HCT116 (cell line): ENCODE results near the gene PLA2G2E. TPM values are rescaled to one million over a fixed set of nuclear protein-coding genes. Genes with fewer than 3 reads are reported as not detected.

Source experiments
- ATAC-seq: fragments of 200-7000 bp; cut with Tn5 transposase; 2 replicates; pipeline ENCODE4 v1.9.1; 2020; ENCODE audit warnings: mild to moderate bottlenecking, moderate library complexity
- BruUV-seq: library from RNA; stranded (reverse); fragments of 400-500 nt; replicated peaks from 2 replicates; lab custom pipeline; 2021; lab: Mats Ljungman, UMichigan
- CTCF ChIA-PET: fragments of 300-600 bp; sonication (Branson Sonifier 250); formaldehyde crosslinking; loops from one replicate; lab custom pipeline; 2021; ENCODE audit warnings: antibody characterized with exemption; lab: Charles Lee
- POLR2A ChIA-PET: fragments of 300-600, 350-600 bp; sonication (Branson Sonifier 250); formaldehyde crosslinking; loops from one replicate; lab custom pipeline; 2021; ENCODE audit warnings: antibody characterized with exemption; lab: Charles Lee
- RAD21 ChIA-PET, 2 experiments: fragments of 300-600 bp; sonication (Branson Sonifier 250); formaldehyde crosslinking; loops; one replicate each; lab custom pipeline; 2023; ENCODE audit warnings: low total read pairs in 2 of 2; ENCODE audit not compliant: uncharacterized antibody in 2 of 2, unreplicated experiment in 2 of 2, low non-redundant PET in 1 of 2; lab: Charles Lee
- DNase-seq: peaks from one replicate; pipeline ENCODE4 v3.0.0-alpha.2; 2010; ENCODE audit warnings: low read depth, low spot score
- H2AFZ ChIP-seq: fragments of 200-600 bp; shearing (Covaris generic), sonication (generic); 2 replicates; pipeline ENCODE4 v1.6.1; 2017; ENCODE audit warnings: low read depth, mixed run types, mixed read lengths, antibody characterized with exemption, low read length; ENCODE audit not compliant: poor library complexity, severe bottlenecking
- H3K27ac ChIP-seq: 2 replicates; pipeline ENCODE4 v1.5.1; 2012; ENCODE audit warnings: low read depth, low read length
- H3K27me3 ChIP-seq: fragments of 200-600 bp; sonication (generic); 2 replicates; pipeline ENCODE4 v1.6.1; 2016; ENCODE audit warnings: mixed run types, low read length, mixed read lengths; ENCODE audit not compliant: insufficient read depth
- H3K36me3 ChIP-seq, 2 experiments: fragments of 200-500 bp in 1 of 2; fragments of 200-600 bp in 1 of 2; sonication (Bioruptor generic) in 1 of 2; sonication (generic) in 1 of 2; 2 replicates each; pipeline versions ENCODE4 v1.5.1 to v1.6.1; 2014 to 2016; ENCODE audit warnings: low read length in 2 of 2, inconsistent platforms in 1 of 2, mixed read lengths in 1 of 2, mixed run types in 1 of 2; ENCODE audit not compliant: insufficient read depth in 2 of 2, control insufficient read depth in 1 of 2
- H3K4me1 ChIP-seq, 2 experiments: fragments of 200-600 bp in 1 of 2; sonication (generic) in 1 of 2; 2 replicates each; pipeline versions ENCODE4 v1.5.1 to v1.6.1; 2012 to 2017; ENCODE audit warnings: low read length in 2 of 2, inconsistent platforms in 1 of 2, mild to moderate bottlenecking in 1 of 2, mixed read lengths in 1 of 2, mixed run types in 1 of 2, moderate library complexity in 1 of 2; ENCODE audit not compliant: insufficient read depth in 2 of 2, control insufficient read depth in 1 of 2
- H3K4me2 ChIP-seq: fragments of 200-600 bp; sonication (generic); 2 replicates; pipeline ENCODE4 v1.6.1; 2017; ENCODE audit warnings: mixed run types, low read length, mixed read lengths
- H3K4me3 ChIP-seq, 2 experiments: fragments of 200-600 bp in 1 of 2; sonication (generic) in 1 of 2; replicated peaks in 1 of 2; 2 replicates each; pipeline ENCODE4 v1.5.1; 2011 to 2016; ENCODE audit warnings: low read length in 2 of 2, control low read depth in 1 of 2, low read depth in 1 of 2, mild to moderate bottlenecking in 1 of 2, mixed read lengths in 1 of 2, mixed run types in 1 of 2
- H3K79me2 ChIP-seq: fragments of 200-600 bp; sonication (generic); 2 replicates; pipeline ENCODE4 v1.6.1; 2017; ENCODE audit warnings: mild to moderate bottlenecking, mixed run types, low read length, moderate library complexity, mixed read lengths; ENCODE audit not compliant: insufficient read depth
- H3K9ac ChIP-seq: fragments of 200-600 bp; sonication (generic); 2 replicates; pipeline ENCODE4 v1.6.1; 2016; ENCODE audit warnings: low read length, mixed read lengths
- H3K9me2 ChIP-seq: fragments of 200-600 bp; sonication (generic), shearing (Covaris generic); 2 replicates; pipeline ENCODE4 v1.6.1; 2017; ENCODE audit warnings: mixed run types, mild to moderate bottlenecking, moderate library complexity; ENCODE audit not compliant: insufficient read depth
- H3K9me3 ChIP-seq, 2 experiments: fragments of 200-500 bp in 1 of 2; fragments of 200-600 bp in 1 of 2; sonication (Bioruptor generic) in 1 of 2; sonication (generic) in 1 of 2; 2 replicates each; pipeline ENCODE4 v1.6.1; 2014 to 2017; ENCODE audit warnings: low read length in 2 of 2, mixed read lengths in 2 of 2, inconsistent platforms in 1 of 2, low read depth in 1 of 2, mild to moderate bottlenecking in 1 of 2, mixed run types in 1 of 2, moderate library complexity in 1 of 2; ENCODE audit not compliant: control insufficient read depth in 1 of 2, insufficient read depth in 1 of 2
- H4K20me1 ChIP-seq: fragments of 200-600 bp; sonication (generic), shearing (Covaris generic); 2 replicates; pipeline ENCODE4 v1.6.1; 2017; ENCODE audit warnings: mixed run types, mild to moderate bottlenecking, moderate library complexity; ENCODE audit not compliant: insufficient read depth
- CBX3 ChIP-seq: IDR thresholded peaks from 2 replicates; pipeline ENCODE4 v1.6.1; 2012; ENCODE audit warnings: low read depth
- EGR1 ChIP-seq: IDR thresholded peaks from 2 replicates; pipeline ENCODE4 v1.6.1; 2012; ENCODE audit warnings: low read depth
- EZH2phosphoT487 ChIP-seq: fragments of 200-600 bp; IDR thresholded peaks from 2 replicates; pipeline ENCODE4 v1.6.1; 2018; ENCODE audit warnings: antibody characterized with exemption, borderline replicate concordance
- RAD21 ChIP-seq: IDR thresholded peaks from 2 replicates; pipeline ENCODE4 v1.6.1; 2012; ENCODE audit warnings: low read depth, mild to moderate bottlenecking
- YY1 ChIP-seq: IDR thresholded peaks from 2 replicates; pipeline ENCODE4 v1.6.1; 2011; ENCODE audit warnings: low read length, low read depth, moderate library complexity, mild to moderate bottlenecking; ENCODE audit not compliant: insufficient replicate concordance; ENCODE audit errors: extremely low read depth
- ZBTB33 ChIP-seq: IDR thresholded peaks from 2 replicates; pipeline ENCODE4 v1.6.1; 2011; ENCODE audit warnings: mild to moderate bottlenecking, low read length, moderate library complexity; ENCODE audit not compliant: insufficient replicate concordance; ENCODE audit errors: extremely low read depth
- intact Hi-C: fragments of 100-400 bp; cut with micrococcal nuclease; formaldehyde crosslinking; loops from 2 replicates; pipeline ENCODE4 v1.10.0; 2022
- total RNA-seq: library from RNA; stranded (reverse); gene quantifications from one replicate; pipeline ENCODE4 v1.2.1, GENCODE V29; 2021; ENCODE audit not compliant: unreplicated experiment

The PLA2G2E gene
- total RNA-seq, 1 experiment from 2014 or later = not detected

GRCh38 chr1:19893687-19894086, 29.7 kb downstream of the PLA2G2E start:
- Histone ChIP-seq H3K27me3 (no peaks in the 10 kb centered on the region), H3K79me2 (peaks cover 60% of the 10 kb centered on the region), H3K9ac (no peak overlapping the region), H4K20me1 (peaks cover 4% of the 10 kb centered on the region; the same call in 1 of the 2 replicates), H3K4me2 (no peak overlapping the region), H3K4me3 (no peak overlapping the region), H3K36me3 (peaks cover 8 to 50% of the 10 kb centered on the region in 2 experiments), H3K9me2 (no peaks in the 10 kb centered on the region), H3K4me1 (no peaks in the 10 kb centered on the region), H3K27ac (no peak overlapping the region), H3K9me3 (no peaks in the 10 kb centered on the region), H2AFZ (no peak overlapping the region)
- ChIA-PET CTCF (interaction anchor here (1.8 kb wide), 1 partner anchor 12 kb away, joined by 6 read pairs; the partner anchor contains the start of gene OTUD3), POLR2A (no interaction called here), RAD21 (no interaction called here)
- no peak for DNase-seq
- no peak for TF ChIP-seq EZH2phosphoT487
- no TSS peak for BruUV-seq
- intact Hi-C loops = no loop called here
- no peak for ATAC-seq

- Histone ChIP-seq H3K4me2 (no peak overlapping the region), H3K9ac (no peak overlapping the region), H3K79me2 (peaks cover 68% of the 10 kb centered on the region), H3K4me3 (no peak overlapping the region), H3K27ac (no peak overlapping the region), H3K9me3 (no peaks in the 10 kb centered on the region), H3K36me3 (peaks cover 8 to 52% of the 10 kb centered on the region in 2 experiments), H3K4me1 (no peaks in the 10 kb centered on the region), H2AFZ (no peak overlapping the region), H3K27me3 (no peaks in the 10 kb centered on the region), H3K9me2 (no peaks in the 10 kb centered on the region), H4K20me1 (peaks cover 4% of the 10 kb centered on the region; the same call in 1 of the 2 replicates)
- ChIA-PET CTCF (interaction anchor here (1.8 kb wide), 1 partner anchor 11 kb away, joined by 6 read pairs; the partner anchor contains the start of gene OTUD3), POLR2A (no interaction called here), RAD21 (no interaction called here)
- TF ChIP-seq CBX3 = no peak
- no peak for TF ChIP-seq YY1
- TF ChIP-seq EGR1 = no peak
- TF ChIP-seq ZBTB33 = no peak
- no peak for TF ChIP-seq RAD21
- DNase-seq = no peak
- BruUV-seq = no TSS peak
- intact Hi-C loops = no loop called here
- no peak for ATAC-seq
These were observed 30.7 kb downstream of the PLA2G2E start for GRCh38 chr1:19892628-19893168.
